GM12892 (cell line): ENCODE results near the gene CAMTA1.
A peak's percentile ranks its signal among the peaks of the same experiment; 100 is the strongest.

Experiments used
- DNase-seq: peaks from one replicate; pipeline ENCODE4 v3.0.0; 2011; ENCODE audit not compliant: insufficient read length
- FAIRE-seq: peaks from 2 replicates; lab custom pipeline; 2011; peaks lifted over from hg19 to GRCh38; lab: Jason Lieb, UNC
- POLR2A ChIP-seq: IDR thresholded peaks from 2 replicates; pipeline ENCODE4 v1.6.1; 2011; ENCODE audit warnings: low read depth, low read length, control low read depth
- POLR2AphosphoS5 ChIP-seq: IDR thresholded peaks from 2 replicates; pipeline ENCODE4 v1.6.1; 2011; ENCODE audit warnings: low read depth, low read length, control low read depth
- TAF1 ChIP-seq: IDR thresholded peaks from 2 replicates; pipeline ENCODE4 v1.6.1; 2011; ENCODE audit warnings: low read depth, mild to moderate bottlenecking, control low read depth, low read length, borderline replicate concordance

CAMTA1 gene

DNA sequence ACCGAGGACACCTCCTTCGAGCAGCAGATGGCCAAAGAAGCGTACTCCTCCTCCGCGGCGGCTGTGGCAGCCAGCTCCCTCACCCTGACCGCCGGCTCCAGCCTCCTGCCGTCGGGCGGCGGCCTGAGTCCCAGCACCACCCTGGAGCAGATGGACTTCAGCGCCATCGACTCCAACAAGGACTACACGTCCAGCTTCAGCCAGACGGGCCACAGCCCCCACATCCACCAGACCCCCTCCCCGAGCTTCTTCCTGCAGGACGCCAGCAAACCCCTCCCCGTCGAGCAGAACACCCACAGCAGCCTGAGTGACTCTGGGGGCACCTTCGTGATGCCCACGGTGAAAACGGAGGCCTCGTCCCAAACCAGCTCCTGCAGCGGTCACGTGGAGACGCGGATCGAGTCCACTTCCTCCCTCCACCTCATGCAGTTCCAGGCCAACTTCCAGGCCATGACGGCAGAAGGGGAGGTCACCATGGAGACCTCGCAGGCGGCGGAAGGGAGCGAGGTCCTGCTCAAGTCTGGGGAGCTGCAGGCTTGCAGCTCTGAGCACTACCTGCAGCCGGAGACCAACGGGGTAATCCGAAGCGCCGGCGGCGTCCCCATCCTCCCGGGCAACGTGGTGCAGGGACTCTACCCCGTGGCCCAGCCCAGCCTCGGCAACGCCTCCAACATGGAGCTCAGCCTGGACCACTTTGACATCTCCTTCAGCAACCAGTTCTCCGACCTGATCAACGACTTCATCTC is 879.1 kb downstream of the CAMTA1 start:
- TF ChIP-seq POLR2AphosphoS5 (no peak), POLR2A (no peak), TAF1 (no peak)
- DNase-seq, result no peak
- no peak for FAIRE-seq

DNA sequence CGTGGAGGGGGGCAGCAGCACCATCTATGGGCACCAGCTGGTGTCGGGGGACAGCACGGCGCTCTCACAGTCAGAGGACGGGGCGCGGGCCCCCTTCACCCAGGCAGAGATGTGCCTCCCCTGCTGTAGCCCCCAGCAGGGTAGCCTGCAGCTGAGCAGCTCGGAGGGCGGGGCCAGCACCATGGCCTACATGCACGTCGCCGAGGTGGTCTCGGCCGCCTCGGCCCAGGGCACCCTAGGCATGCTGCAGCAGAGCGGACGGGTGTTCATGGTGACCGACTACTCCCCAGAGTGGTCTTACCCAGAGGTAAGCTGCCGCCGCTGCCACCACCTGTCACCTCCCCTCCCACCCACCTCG is 879.6 kb downstream of the CAMTA1 start:
- DNase-seq, result no peak
- no peak for FAIRE-seq
- TF ChIP-seq TAF1, result no peak
- no peak for TF ChIP-seq POLR2A
- TF ChIP-seq POLR2AphosphoS5, result no peak

DNA sequence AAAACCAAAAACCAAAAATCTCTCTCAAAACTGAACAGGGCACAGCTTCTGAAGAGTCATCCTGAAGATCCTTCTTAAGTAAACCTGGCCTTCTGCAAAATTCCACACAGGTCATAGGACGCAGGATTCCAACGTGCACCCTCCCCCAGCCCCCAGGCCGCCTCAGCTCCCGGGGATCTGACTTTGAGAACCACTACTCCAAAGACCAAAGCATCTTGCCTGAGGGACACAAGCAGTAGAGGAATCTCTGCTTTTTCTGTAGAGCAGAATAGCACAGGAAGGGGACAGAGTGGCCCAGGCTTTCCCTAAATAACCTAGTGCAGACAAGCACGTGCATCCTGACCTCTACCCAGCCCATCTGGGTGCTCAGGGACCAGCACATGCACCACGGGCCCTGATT is 881.0 kb downstream of the CAMTA1 start:
- no peak for TF ChIP-seq POLR2A
- TF ChIP-seq TAF1, result no peak
- TF ChIP-seq POLR2AphosphoS5, result no peak
- DNase-seq (no peak), FAIRE-seq (no peak)

DNA sequence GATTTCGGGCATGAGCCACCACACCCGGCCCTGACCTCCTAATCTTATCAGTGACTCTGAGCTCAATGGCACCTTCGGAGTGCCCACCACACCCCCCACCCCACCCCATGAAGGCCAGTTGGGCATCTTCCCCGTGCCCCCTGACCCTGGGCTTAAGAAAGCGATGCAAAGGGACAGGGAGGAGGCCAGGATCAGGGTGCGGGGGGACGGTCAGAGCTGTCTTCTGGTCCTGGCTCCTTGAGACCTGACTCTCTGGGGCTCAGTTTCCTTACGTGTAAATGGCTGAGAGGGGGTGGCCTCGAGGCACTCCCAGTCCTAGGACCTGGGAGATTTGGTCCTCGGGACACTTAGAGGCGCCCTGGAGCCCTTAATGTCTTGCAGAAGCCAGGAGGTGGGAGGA is 881.9 kb downstream of the CAMTA1 start:
- DNase-seq (no peak), FAIRE-seq (no peak)
- TF ChIP-seq TAF1 (no peak), POLR2A (no peak), POLR2AphosphoS5 (no peak)

DNA sequence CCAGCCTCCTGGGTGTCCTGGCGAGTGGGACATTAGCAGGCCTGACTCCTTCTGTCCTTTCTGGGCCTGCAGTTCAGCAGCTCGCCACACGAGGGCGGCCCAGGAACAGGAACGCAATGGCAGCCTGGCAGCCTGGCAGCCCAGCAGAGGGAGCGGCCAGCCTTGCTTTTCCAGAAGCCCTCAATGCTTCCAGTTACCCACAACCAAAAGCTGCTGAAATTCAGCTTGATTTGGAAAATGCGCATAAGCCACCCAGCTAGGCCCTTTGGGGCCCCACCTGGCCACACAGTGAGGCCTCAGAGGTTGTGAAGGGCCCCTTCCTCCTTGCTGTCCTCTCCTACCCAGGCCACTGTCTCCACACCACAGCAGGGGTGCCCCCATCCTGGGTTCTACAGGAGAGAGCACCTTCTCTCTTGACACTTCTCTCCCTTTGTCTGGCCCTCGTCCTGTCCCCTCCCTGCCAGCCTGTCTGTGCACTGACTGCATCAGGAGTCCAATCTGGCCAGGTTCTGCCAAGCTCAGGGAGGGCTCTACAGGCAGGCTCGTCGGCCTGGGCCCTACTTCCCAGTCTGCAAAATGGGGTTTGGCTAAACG is 882.5 kb downstream of the CAMTA1 start:
- DNase-seq (peak; percentile 86), FAIRE-seq (peak; percentile 85)
- TF ChIP-seq POLR2AphosphoS5 (no peak), POLR2A (no peak), TAF1 (no peak)

DNA sequence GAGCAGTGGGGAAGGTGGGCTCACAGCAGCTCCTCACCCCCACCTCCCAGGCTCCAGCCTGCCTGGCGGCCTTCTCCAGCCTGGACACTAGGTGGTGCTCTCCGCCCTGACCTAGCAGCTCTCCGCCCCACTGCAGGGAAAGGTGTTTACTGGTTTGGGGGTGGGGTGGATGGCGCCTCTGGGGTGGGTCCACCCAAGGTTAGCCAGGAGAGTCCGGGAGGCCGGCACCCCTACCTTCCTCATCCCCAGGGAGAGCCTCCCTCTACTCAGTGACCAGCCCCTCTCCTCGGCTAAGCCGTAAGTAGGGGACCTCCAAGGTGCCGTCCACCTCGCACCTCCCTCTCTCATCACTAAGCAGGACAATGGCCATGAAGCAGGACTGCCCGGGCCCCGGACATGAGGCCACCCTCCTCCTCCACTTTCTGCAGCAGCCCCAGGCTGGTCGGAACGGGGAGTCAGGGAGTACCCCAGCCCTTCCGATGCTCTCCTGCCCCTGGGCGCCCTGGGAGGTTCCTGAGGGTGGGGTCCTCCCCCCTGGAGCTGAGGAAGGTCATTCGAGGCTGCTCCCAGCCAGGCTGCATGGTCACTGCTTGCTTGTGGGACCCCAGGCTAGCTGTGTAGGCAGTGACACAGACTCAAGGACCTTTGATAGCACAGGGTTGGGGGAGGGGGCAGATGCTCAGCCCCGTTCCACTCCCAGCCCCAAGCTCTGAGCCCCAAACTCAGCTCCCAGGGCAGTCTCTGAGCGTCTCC is 884.5 kb downstream of the CAMTA1 start:
- DNase-seq (peak; percentile 73), FAIRE-seq (no peak)
- TF ChIP-seq TAF1 (no peak), POLR2A (no peak), POLR2AphosphoS5 (no peak)

DNA sequence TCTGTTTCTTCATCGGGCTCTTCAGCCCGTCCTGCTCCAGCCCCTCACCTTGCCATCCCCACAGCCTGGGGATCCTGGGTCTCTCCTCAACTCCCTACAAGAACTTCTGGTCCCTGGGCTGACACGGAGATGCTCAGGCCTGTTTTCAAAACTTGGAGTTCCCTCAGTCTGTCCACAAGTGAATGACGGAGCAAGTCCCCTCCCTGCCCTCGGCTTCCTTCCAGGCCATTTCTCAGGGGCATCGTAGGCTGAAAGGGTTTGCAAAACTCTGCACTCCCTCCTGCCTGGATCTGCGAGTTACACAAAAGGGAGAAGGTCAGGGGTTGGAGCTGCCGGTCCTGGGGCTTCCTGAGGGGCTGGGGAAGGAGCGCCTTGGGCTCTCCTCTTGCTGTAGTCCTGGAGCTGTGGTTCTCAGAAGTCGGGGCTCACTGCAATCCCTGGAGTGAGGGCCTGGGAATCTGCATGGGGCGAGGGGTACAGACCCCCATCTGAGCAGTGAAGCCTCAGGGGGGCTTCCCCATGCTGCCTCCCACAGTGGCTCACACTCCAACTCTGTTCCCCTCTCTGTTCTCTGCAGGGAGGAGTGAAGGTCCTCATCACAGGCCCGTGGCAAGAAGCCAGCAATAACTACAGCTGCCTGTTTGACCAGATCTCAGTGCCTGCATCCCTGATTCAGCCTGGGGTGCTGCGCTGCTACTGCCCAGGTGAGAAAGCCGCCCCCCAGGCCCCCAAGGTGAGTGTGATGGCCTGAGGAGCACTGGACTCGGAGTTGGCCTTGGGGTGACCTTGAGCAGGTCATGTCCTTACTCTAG is 885.3 kb downstream of the CAMTA1 start:
- TF ChIP-seq TAF1 (no peak), POLR2AphosphoS5 (no peak), POLR2A (no peak)
- FAIRE-seq, result no peak
- DNase-seq, result no peak

DNA sequence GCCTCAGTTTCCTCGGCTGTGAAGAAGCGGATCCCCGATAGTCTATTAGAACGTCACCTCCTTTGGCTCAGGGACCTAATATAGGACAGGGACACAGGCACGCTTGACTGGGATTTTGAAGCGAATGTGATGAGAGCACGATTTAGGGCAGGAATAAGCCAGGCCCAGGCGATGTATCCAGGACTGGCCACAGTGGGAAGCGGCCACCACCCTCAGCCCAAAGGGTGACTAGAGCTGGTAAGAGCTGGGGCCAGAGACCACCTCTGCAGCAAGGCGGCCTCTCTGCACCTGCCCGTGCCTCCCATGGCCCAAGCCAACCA is 885.9 kb downstream of the CAMTA1 start:
- TF ChIP-seq TAF1, result no peak
- TF ChIP-seq POLR2A, result no peak
- no peak for TF ChIP-seq POLR2AphosphoS5
- no peak for DNase-seq
- FAIRE-seq, result no peak

DNA sequence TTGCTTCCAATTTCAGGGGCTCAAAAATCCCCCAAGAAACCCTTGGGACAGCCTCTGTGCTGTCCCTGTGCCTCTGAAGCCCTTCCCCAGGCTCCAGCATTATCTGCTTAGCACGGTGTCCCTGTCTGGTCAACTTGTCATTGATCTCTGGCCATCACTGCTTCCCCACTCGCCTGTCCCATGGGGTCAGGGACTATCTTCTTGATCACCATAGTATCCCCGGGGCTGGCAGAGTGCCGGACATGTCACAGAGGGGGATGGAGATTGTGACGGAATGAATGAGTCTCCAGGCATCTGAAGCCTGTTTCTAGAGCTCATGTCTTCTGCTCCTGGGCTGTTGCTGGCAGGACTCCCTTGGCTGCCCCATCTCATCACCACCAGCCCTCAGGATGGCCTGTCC is 886.4 kb downstream of the CAMTA1 start:
- no peak for TF ChIP-seq TAF1
- no peak for TF ChIP-seq POLR2AphosphoS5
- no peak for TF ChIP-seq POLR2A
- FAIRE-seq (no peak), DNase-seq (no peak)

DNA sequence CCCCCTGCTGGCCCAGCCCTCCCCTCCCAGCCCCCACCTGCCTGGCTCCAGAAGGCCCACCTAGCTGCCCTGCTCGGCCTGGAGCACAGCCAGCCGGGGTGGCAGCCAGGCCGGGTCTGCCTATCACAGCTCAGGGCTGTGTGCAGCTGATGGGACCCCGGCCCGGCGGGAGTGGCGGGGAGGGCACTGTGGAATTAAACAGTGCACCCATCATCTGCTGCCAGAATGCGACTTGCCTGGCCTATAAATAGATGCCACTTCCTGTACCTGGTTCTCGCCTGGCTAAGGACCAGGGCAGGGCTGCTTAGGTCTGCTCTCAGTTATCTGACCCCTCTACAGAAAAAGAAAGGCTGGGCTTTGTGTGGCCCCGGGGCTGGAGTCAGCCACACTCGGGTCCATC is 887.6 kb downstream of the CAMTA1 start:
- FAIRE-seq, result no peak
- TF ChIP-seq POLR2A (no peak), POLR2AphosphoS5 (no peak), TAF1 (no peak)
- DNase-seq, result no peak

DNA sequence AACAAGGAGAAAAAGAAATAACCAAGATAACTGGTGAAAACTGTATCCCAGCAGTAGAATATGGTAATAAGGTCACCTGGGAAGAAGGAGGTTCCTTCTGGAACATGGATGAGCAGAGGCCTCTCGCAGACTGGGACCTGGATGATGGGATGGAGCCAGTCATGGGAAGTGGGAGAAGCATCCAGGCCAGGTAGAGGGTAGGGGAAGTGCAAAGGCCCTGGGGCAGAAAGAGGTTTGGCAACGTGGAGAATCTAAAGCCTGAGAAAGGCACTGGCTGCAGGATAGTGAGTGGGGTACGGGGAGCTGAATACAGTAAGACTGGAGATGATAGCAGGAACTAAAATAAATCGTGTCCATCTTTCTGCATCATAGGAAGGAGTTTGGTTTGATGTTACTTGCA is 889.7 kb downstream of the CAMTA1 start:
- TF ChIP-seq POLR2AphosphoS5, result no peak
- TF ChIP-seq POLR2A, result no peak
- TF ChIP-seq TAF1, result no peak
- no peak for FAIRE-seq
- no peak for DNase-seq

DNA sequence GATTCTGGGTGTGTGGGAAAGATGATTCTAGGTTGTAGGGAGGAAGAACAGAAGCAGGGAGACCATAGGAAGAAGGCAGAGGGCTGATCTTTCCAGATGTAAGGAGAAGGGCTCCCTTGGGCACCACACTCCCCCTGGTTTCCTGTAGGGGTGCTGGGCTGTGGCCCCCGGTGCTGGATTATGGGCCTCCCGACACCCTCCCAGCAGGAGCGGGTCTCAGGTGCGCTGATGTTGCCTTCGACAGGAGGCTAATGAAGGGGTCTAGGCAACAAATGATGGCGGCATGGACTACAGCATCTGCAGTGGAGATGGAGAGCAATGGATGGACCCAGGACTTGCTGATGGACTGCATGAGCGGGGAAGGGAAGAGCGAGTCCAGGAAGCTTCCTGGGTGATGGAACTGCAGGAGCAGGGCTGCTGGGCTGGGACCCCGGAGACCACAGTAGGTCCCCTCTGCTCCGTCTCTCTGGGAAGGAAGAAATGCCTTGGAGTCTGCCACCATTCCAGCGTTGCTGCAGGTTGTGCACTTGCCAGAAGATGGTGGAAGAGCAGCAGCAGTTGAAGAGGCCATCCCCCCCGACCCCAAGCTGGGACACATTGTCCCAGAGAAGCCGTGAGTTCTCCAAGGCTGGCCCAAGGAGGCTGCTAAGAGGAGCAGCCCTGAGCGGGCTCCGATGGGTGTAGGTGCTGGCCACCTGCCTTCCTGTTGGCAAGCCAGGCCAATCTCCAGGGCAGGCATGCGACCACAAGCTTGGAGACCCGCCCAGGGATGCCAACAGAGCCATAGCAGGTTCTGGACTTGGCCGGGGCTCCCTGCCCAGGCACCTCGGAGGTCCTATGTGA is 890.4 kb downstream of the CAMTA1 start:
- TF ChIP-seq POLR2A (no peak), TAF1 (no peak)
- FAIRE-seq, result no peak
- DNase-seq, result no peak
